HCT116 (cell line): ENCODE measurements around the gene CLEC2B.

Experiments used
- ATF3 ChIP-seq: IDR thresholded peaks from 2 replicates; pipeline ENCODE4 v1.6.1; 2012
- CEBPB ChIP-seq: IDR thresholded peaks from 2 replicates; pipeline ENCODE4 v1.6.1; 2012; ENCODE audit warnings: low read depth
- CTCF ChIP-seq, 3 experiments: fragments of 200-600 bp in 1 of 3; sonication (generic) in 1 of 3; IDR thresholded peaks in 2 of 3; conservative IDR thresholded peaks in 1 of 3; 2 replicates each; pipeline ENCODE4 v1.5.1; 2012 to 2017; ENCODE audit warnings: low read depth in 2 of 3, low read length in 2 of 3, antibody characterized with exemption in 1 of 3, borderline replicate concordance in 1 of 3, control low read depth in 1 of 3, mild to moderate bottlenecking in 1 of 3, mixed read lengths in 1 of 3, mixed run types in 1 of 3, moderate library complexity in 1 of 3; ENCODE audit not compliant: insufficient read depth in 1 of 3
- EZH2phosphoT487 ChIP-seq: fragments of 200-600 bp; IDR thresholded peaks from 2 replicates; pipeline ENCODE4 v1.6.1; 2018; ENCODE audit warnings: antibody characterized with exemption, borderline replicate concordance
- JUND ChIP-seq: IDR thresholded peaks from 2 replicates; pipeline ENCODE4 v1.6.1; 2012
- MAX ChIP-seq: IDR thresholded peaks from 2 replicates; pipeline ENCODE4 v1.6.1; 2012
- POLR2A ChIP-seq: IDR thresholded peaks from 2 replicates; pipeline ENCODE4 v1.7.0; 2011; ENCODE audit warnings: borderline replicate concordance; ENCODE audit not compliant: insufficient read depth, insufficient read length; ENCODE audit errors: extremely low read depth
- POLR2AphosphoS5 ChIP-seq: IDR thresholded peaks from 2 replicates; pipeline ENCODE4 v1.6.1; 2011; ENCODE audit warnings: mild to moderate bottlenecking, low read depth, low read length, moderate library complexity
- RAD21 ChIP-seq: IDR thresholded peaks from 2 replicates; pipeline ENCODE4 v1.6.1; 2012; ENCODE audit warnings: low read depth, mild to moderate bottlenecking
- REST ChIP-seq: IDR thresholded peaks from 2 replicates; pipeline ENCODE4 v1.6.1; 2012; ENCODE audit warnings: low read depth
- SP1 ChIP-seq: IDR thresholded peaks from 2 replicates; pipeline ENCODE4 v1.6.1; 2012; ENCODE audit warnings: low read depth
- TCF7L2 ChIP-seq: IDR thresholded peaks from 2 replicates; pipeline ENCODE4 v1.7.0; 2011; ENCODE audit warnings: borderline replicate concordance, inconsistent platforms; ENCODE audit not compliant: insufficient read depth, insufficient read length; ENCODE audit errors: extremely low read depth
- ZFX ChIP-seq: fragments of 450-650 bp; IDR thresholded peaks from 2 replicates; pipeline ENCODE4 v1.6.1; 2017

DNA sequence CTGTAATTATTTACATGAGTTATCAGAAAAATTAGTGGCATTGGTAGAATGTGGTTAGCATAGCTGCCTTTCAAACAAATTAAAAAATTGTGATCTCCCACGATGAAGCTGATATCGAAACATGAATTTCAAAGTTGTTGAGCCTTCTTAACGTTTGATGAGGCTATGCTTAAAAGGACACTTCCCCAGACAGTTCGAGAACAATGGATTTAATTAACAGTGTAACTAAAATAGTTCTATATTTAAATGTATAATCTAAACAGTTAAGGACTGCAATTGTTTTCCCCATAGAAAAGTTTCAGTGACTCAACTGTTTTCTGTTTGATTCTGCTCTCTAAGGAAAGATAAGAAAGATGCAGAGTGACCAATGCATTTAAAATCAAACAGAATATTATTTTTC lies 1.6 kb downstream of the CLEC2B start:
- no peak for TF ChIP-seq REST
- no peak for TF ChIP-seq POLR2A
- no peak for TF ChIP-seq ATF3
- TF ChIP-seq CTCF (IDR thresholded peaks at IDR 0.05 in 2 of 3, conservative IDR thresholded peaks at IDR 0.05 in 1 of 3; ENCODE audit: borderline replicate concordance in 1 of 3, insufficient read depth in 1 of 3, low read depth in 2 of 3, low read length in 2 of 3) = no peak
- no peak for TF ChIP-seq JUND
- TF ChIP-seq POLR2AphosphoS5 = no peak
- no peak for TF ChIP-seq CEBPB
- no peak for TF ChIP-seq TCF7L2
- TF ChIP-seq RAD21 = no peak
- TF ChIP-seq MAX = no peak
- no peak for TF ChIP-seq SP1
- TF ChIP-seq ZFX = no peak
- no peak for TF ChIP-seq EZH2phosphoT487
